CD4-positive, alpha-beta T cell treated with Interleukin-15 for 1 hour (primary cell): ENCODE measurements around the gene ZMYND19.
"Not testable (repeated sequence)": the region's sequence is repeated elsewhere in the genome, so short reads cannot be mapped to it uniquely, and the experiment has no call there.

Experiments
- DNase-seq: peaks from one replicate; pipeline ENCODE4 v3.0.0-alpha.2; 2020

ZMYND19 gene

GRCh38 chr9:137552022-137552768, 38.1 kb downstream of the ZMYND19 start:
- DNase-seq, result no peak

- DNase-seq, result peak; percentile 90
These were observed 38.9 kb downstream of the ZMYND19 start, which contains the start of gene MRPL41 for GRCh38 chr9:137551264-137552021. MRPL41 (plus strand) TSS chr9:137551879; CDS start chr9:137552082, 203 bp downstream.

- not testable (repeated sequence) for DNase-seq
These were observed 39.4 kb downstream of the ZMYND19 start for GRCh38 chr9:137550958-137551263.

- DNase-seq, result peak; percentile 52
These were observed 40.1 kb downstream of the ZMYND19 start, which contains the start of gene PNPLA7 for GRCh38 chr9:137550231-137550621. PNPLA7 (minus strand) TSS chr9:137550402; CDS start chr9:137550197, 205 bp downstream.

- DNase-seq, result no peak
These were observed 42.4 kb downstream of the ZMYND19 start for GRCh38 chr9:137547687-137548543.

GRCh38 chr9:137545123-137545522, 45.2 kb downstream of the ZMYND19 start:
- no peak for DNase-seq

- DNase-seq, result no peak
These were observed 46.0 kb downstream of the ZMYND19 start for GRCh38 chr9:137544176-137544760.

GRCh38 chr9:137543237-137543963, 46.9 kb downstream of the ZMYND19 start:
- no peak for DNase-seq

- no peak for DNase-seq
These were observed 47.8 kb downstream of the ZMYND19 start for GRCh38 chr9:137542486-137542885.

GRCh38 chr9:137540536-137540935, 49.8 kb downstream of the ZMYND19 start:
- DNase-seq, result no peak

- no peak for DNase-seq
These were observed 52.3 kb downstream of the ZMYND19 start for GRCh38 chr9:137538058-137538457.

GRCh38 chr9:137536594-137537131, 53.6 kb downstream of the ZMYND19 start:
- DNase-seq, result not testable (repeated sequence)

GRCh38 chr9:137535120-137535428, 55.2 kb downstream of the ZMYND19 start:
- DNase-seq, result no peak

- DNase-seq, result no peak
These were observed 55.8 kb downstream of the ZMYND19 start for GRCh38 chr9:137534256-137535119.

GRCh38 chr9:137532891-137533468, 57.3 kb downstream of the ZMYND19 start:
- not testable (repeated sequence) for DNase-seq
